Activated CD8-positive, alpha-beta memory T cell treated with anti-CD3 and anti-CD28 coated beads, Interleukin-2, amount 50 U/mL, for 4 hours (primary cell): ENCODE data around the gene FOXD1.

Experiments
- DNase-seq: peaks from one replicate; pipeline ENCODE4 v3.0.0-alpha.2; 2020

Gene FOXD1

DNA sequence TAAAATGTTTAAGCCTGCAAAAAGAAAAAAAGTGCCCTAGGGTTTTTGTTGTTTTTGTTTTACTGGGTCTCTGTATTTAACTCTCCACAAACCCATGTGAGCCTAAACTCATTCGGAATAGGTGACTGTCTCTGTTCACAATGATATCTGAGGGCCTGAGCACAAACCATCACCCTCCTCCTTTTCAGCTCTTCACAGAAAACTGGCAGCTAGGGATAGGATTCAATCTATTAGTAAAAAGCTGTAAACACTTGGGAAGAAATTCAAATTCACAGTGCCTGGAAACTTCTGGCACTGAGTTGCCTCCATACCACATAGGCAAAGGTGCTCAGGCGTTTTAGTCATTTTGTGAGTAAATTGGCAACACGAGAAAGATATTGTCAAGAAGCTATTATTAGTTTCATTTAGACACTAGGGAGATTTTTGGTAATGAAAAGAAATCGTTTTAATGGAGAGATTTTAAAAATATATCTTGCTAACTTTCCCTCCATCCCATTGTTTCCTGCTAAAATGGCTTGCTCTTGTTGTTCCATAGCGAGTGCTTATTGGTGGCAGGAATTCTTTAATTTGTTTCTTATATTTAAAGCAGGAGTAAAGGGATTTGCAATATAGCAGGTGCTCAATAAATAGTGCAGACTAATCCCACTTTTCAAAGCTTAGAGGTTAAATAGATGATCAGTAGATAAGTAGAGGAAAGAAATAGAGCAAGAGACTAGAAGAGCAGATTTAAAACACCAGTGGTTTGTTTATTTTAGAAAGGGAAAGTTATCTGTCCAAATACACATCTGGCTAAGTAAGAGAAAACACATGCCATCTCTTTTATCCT is 9.7 kb downstream of the FOXD1 start:
- DNase-seq, result no peak

DNA sequence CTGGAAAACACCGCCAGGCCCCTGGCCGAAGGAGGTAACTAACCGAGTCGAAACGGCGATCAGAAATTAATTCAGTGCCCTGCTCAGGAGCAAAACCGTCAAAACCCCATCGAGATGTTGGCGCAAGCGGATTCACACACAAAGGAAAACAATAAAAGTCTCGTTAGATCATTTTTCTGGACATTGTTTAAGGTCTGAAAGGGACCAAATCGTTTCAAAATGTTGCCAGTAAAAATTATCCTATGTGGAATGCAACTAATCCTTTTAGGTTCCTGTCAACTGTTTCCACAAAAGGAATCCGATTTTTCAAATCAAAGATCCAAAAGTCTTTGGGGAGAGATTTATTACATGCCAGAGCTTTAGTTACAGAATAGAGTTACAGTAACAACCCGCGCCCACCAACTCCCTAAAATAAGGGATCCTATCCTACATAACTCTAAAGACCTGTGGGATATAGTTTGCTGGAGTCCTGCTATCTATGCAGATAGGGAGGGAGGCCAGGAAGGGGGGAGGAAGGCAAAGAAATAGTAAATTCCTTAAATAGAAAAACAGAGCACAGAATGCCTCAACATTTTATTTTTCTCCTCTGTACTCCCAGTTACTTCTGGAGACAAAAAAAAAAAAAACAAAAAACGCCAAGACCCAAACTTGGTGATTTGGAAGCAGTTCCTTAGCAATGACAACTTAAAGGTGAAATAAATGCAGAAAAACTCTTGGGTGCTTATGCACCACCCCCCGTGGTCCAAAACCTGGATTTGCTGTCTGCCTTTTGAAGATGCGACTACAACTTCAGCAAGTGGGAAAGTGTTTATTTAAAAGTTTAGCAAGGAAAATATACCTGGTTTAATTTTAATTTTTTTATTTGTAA is 10.6 kb downstream of the FOXD1 start:
- no peak for DNase-seq

DNA sequence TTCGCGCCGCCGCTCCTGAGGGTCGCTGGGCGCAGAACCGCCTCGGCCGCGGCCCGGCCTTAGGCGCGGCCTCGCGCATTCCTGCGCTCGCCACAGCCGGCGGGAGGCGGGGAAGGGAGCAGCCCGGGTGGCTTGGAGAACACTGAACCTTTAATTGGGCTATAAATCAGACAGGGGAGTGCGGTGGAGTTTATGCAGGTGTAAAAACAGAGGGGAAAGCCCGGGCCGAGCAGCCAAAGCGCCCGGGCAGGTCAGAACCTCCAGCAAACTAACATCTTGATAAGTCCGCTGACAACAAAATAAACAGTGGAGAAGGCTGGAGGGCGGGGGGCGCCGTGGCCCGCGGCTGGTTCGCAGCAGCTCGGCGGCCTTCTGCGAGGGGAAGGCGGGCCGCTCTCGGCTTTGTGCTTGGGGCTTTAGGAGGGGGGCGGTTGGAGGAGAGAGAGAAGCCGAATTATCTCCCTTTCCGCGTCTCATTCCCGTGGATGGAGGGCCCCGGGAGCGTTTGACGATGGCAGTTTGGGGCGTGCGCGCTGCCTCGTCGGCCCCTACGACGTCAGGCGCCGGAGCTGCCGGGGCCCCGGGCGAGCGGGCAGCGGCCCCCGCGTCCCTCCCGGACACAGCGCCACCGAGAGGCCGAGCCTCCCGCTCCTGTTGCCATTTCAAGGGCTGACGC is 11.3 kb downstream of the FOXD1 start:
- no peak for DNase-seq

DNA sequence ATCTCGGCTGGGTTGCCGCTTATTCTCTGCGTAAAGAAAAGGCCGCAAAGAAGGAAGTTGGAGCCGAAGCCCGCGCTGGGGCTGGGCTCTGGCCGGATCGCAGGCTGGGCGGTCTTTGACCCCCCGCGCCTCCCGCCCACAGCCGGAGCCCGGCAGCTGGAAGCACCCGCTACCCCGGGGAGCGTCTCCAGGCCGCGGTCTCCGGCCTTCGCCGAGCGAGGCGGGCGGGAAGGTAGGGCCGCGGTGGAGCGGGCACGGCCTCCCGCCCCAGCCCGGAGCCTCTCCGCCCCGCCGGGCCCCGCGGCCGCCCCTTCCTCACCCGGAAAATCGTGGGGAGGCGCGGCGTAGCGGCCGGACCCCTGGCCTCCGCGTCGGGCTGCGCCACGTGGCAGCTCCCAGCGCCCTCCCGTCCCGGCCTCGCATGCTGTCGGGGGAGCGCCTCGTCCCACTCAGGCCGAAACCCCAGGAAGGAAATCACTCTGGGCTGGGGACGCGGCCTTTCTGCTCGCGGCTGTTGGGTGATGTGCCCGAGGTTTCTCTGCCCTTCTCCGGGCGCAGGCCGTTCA is 12.0 kb downstream of the FOXD1 start:
- DNase-seq, result no peak

DNA sequence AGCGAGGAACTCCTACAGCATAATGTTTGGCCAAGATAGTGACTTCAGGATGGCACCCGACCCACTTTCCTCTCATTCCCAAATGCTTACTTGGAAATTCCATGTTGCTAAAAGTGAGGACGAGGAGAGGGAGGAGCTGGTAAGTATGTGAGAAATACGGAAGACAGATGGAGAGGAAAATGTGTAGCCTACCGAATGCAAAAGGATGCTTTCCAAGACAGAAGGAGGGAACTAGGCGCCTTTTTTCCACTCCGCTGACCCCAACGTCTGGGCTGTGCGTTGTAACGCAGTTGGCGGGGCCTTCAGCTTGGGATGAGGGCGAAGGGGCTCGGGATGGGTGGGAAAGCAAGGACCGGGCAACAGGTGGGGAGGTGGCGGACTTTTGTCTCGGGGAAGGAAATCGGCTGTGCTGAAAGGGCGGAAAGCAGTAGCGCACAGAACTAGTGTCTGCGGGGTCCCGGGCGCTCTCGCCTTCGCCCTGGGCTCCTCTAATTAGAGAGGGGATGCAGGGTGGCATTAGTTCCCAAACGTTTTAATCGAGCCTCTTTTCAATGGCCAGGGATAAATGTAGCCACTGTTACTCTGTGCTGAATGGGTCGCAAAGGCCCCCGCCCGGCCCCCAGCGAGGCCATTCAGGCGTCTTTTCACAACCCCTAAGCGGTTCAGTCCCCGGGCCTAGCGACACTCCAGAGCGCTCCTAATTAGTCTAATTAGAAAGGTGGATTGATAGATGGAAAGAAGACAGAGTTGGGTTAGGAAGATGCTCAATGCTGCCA is 12.6 kb downstream of the FOXD1 start:
- DNase-seq, result no peak

DNA sequence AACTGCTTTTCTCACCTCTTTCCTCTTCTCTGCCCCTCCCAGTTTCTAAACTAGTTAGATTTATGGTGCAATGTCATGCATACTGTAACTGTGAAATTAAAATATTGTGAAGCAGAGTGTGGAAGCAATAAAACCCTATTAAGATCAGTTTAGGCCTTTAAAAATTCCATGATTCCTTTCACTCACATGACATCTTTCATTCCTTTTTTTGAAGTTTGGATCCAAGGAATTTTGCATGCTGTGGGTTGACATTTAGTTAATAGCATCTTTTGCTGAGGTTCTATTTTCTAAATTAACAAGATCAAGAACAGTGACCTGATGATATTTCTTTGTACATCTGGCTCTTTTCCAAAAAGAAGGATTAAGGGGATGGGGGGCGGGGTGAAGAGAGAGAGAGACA is 13.7 kb downstream of the FOXD1 start:
- DNase-seq, result no peak

DNA sequence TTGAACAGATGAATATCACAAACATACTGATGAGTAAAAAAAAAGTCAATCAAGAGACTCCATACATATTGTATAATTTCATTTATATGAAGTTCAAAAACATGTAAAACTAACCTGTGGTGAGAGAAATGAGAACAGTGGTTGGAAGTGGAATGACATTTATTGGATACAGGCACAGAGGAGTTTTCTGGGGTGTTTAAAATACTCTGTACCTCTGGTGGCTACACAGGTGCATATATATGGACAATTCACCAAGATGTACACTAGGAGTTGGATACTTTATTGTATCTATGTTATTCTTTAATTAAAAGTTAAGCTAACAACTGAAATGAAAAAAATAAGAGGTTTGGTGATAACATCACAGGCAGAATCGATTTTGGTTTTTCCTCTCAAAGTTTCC is 14.1 kb downstream of the FOXD1 start:
- no peak for DNase-seq

DNA sequence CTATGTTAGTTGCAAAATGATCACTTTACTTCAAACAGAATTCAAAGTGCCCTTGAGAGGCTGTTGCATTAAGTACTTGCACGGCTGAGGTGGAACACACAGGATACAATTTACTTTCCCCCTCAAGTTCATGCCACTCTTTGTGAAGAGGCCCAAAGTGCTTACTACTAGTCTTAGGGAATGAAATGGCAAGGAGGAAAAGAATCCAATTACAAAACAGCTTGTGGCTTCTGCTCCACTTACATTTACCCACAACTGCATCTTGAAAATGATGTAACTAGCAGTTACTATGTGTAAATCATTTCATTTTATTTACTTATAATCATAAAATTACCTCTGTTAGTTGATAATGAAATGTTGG is 14.6 kb downstream of the FOXD1 start:
- DNase-seq, result no peak

DNA sequence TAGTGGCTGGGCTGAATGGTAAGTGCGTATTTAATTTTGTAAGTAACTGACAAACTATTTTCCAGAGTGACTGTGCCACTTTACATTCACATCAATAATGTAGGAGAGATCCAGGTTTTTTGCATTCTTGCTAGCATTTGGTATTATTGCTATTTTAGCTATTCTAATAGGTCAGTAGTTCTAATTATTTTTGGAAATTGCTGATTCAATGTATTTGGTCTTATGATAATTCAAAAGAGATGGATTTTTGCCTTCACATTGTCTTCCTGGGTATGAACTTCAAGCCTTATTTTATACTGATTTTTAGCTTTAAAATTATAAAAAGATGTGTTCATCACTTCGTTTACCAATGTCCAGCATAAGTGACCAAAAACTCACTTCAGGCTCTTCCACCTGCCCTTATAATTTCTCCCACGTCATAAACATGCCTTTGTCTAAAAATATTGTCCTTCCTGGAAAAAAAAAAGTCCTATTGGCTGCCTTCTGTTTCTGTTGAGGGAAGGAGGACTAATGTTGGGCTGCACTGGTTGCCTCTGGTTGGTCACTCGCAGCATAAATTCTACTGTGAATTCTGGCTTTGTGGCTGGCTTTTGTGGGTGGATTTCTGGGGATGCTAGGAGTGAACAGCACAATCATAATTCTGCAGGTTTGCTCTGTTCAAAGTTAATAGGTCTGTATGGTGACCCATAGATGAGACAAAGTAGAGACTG is 15.2 kb downstream of the FOXD1 start:
- no peak for DNase-seq

DNA sequence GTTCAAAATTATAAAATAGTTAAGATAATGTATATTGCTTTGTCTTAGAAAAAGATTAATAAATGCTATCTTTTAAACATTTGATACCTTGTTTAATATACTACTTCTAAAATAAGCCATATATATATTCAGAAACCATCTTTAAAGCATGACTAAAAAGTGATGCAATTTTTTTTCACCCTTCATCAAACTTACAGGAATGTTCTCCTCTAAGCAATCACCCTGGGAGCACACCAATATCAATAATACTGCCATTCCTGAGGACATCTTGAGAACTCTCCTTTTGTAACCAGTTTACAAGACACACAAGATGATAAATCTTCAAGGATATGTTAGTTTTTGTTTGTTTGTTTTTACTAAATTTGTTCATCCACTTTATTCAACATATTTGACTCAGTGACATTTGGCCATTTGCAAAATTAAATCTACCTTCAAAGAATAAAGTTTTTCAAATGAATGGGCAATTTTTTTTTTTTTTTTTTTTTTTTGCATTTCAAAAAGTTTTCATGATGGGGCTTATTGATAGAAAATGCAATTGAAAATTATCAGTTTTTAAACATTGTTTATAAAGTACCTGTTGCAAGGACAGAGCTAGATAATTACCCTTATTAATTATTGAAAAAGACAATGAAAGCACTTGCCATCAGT is 17.2 kb downstream of the FOXD1 start:
- no peak for DNase-seq

DNA sequence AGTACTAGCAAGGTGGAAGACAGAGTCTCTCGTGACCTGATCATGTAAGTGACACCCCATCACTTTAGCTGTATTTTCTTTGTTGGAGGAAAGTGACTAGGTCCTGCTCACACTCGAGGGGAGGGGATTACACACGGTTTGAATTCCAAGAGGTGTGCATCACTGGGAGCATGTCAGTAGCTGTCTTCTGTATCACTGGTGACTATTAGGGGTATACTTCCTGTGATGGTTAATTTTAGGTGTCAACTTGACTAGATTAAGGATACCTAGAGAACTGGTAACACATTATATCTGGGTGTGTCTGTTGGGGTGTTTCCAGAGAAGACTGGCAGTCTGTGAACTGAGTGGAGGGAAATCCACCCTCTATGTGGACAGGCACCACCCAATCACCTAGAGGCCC is 22.5 kb downstream of the FOXD1 start:
- DNase-seq, result no peak

DNA sequence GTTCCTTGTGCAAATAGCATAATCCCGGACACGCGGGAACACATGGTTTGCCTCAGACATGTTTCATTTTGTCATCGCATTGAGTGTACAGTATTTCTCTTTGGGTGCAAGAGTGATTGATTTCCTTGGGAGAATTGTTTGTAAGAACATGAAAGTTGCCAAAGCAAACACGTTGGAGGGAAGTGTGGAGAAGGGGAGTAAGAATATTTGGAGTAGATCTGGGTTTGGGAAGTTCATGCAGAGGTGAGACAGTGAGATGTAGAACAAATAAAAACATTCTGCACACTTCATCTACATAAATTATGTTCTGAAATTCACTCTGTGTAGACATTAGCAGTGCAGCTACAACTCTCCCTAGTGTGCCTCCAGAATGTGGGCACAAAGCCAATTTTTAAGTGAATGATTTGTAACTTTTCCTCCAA is 24.0 kb downstream of the FOXD1 start:
- no peak for DNase-seq

DNA sequence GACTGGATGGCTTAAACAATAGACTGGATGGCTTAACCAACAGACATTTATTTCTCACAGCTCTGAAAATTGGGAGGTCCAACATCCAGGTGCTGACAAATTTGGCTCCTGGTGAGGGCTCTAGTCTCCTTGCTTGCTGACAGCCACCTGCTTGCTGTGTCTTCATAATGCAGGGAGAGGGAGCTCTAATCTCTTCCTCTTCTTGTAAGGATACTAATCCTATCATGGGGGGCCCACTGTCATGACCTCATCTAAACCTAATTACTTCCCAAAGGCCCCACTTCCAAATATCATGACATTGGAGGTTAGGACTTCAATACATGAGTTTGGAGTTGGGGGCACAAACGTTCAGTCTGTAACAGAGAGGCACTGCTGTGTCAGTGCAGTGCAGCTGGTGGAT is 26.4 kb downstream of the FOXD1 start:
- no peak for DNase-seq

DNA sequence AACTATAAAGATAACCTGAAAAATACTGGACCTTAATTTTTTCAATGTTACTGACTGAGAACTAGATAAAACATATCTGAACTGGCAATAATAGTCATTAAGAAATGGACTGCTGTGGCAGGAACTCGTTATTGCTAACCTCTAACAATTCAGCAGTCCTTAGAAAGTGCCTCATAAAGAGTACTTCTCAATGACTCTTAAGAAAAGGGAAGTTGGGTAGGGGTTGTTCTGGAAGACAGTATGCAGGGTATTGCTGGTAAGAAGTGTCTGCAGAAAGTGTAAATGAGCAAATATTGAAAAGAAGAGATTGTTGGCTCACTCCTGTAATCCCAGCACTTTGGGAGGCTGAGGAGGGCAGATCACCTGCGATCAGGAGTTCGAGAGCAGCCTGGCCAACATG is 27.9 kb downstream of the FOXD1 start:
- no peak for DNase-seq

DNA sequence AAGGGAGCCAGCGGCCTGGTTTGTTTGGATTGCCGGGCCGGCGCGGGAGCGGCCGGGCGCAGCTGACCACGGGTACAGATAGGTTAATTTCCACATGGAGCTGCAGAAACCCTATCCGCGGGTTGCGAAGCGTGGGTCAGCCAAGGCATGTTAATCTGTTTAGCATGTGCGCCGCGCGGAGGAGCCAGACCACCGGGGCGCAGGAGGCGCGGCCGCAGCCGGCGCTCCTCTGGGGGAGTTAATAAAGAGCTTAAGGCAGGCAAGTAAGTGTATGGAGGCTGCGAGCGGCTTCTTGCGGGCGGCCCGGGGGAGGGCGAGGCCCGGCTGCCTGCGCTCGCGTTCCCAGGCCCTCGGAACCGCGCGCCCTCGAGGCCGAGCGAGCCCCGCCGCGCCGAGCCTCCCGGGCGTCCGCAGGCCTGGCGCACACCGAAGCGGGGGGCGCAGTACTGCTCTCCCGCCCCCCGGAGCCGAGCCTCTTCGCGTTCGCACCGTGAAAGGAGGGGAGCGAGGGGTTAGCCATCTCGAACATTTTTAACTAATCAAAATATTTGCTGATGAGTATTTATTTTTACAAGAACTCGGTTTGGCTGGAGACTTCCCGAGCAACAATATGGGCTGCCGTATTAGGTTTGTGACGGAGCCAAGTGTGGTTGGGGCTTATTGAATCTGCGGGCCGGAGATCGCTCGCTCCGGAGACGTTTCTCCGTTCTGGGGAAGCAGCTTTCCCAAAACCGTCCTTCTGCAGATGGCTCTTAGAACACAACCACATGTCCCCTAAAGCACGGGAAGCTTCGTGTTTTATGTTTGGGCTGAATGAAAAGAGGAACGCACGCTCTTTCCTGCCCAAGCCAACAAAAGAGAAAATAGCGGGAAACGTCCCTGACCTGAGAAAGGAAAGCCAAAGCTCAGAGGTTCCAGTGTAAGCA is 28.8 kb downstream of the FOXD1 start:
- no peak for DNase-seq

DNA sequence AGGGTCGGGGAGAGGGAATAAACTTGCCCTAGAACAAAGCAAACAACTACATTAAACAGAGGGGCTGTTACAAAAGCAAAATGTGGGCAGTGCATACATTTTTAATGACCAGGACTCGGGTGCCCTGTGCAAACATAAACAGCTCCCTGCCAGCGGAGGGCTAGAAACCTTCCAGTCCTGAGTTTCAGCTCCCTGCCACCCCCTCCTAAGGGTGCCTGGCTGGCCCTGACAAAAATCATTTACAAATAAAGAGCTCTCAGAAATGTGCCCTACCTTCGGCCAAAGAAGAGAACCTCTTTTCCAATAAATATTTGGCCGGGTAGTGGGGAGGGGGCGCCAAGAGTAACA is 29.5 kb downstream of the FOXD1 start:
- DNase-seq, result no peak

DNA sequence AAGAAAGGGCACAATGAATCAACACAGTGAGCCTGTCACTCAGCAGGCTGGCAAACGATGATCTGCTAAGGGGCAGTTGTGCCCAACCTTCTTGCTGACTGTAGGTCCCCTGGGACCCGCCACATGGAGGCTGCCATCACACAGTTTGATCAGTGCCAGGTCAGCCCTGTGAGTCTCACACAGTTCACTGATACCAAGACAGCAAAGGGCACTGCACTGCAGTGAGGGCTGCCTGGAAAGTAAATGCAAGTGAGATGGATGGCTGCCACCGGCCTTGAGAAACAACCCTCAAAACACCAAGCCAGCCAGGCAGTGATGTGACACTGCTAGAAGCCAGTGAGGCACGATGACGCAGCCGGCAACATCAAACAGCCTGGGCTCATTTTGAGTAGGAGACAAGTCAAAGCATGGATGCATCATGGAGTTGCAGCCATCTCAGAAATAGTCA is 30.3 kb downstream of the FOXD1 start:
- no peak for DNase-seq

DNA sequence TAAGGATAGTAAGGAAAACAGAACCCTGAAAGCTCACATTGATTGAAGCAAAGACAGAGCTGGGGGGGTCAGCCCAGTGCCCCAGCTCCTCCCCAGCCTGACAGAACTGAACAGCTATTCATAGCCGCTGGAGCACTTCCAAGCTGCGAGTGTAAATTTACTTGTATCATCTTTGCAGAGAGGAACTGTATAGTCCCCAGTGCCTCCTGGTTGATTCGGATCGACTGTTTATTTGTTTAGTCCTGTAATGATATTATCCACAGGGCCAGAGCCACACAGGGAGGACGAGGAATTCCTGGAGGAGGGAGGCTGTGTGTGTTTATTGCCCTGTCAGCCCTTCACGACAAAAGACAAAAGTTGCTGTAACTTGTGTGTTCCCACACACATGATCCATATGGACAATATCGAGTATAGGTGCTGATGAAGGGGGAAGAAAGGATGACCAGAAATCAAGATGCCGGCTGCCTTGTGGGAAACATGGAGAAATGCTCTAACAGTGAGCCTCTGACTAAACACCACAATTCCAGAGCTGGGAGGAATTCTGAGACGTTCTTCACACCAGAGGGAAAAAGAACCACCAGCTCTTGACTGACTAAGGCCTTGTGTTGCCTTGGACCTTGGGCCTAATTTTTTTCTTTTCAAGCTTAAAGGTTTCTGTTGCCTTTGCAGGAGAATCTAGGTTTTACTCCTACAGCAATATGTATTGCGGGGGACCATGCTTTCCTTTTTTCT is 31.1 kb downstream of the FOXD1 start:
- no peak for DNase-seq

DNA sequence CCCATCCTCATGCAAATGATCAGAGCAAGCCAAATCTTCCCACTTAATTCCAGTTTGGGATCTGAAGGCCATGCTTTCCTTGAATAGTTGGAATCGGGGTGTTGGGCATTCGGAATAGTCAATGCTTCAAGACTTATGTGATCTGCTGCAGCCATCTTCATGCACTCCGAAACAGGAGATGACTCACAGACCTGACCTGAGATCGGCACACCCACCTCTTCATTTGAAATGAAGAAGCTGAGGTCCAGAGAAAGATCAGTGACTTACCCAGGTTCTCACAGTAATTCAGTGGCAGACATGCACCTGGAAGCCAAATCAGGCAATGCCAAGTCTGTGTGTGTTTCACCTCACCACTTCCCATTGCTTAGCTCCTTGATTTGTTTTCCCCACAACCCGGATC is 33.0 kb downstream of the FOXD1 start:
- no peak for DNase-seq

DNA sequence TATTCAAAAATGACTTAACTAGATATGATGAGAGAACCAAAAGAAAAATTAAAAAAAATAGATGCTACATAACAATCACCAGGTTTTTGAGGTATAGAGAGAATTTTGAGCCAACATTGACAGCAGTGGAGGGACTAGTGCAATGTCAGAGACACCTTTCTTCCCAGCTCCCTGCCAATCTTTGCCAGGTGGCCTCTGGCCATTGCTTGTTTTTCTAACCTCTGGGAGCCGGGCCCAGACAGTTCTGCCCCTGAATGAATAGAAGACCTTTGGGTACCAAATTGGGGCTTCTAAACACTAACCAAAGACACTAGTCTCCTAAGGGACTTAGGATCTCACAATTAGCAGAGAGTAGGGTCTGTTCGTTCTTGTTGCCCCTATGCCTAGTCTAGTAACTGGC is 33.4 kb downstream of the FOXD1 start:
- DNase-seq, result no peak
